Subcutaneous adipose tissue (tissue), 4 donors: ENCODE results near the gene UAP1L1. TPM values are rescaled to one million over a fixed set of nuclear protein-coding genes. Genes with fewer than 3 reads are reported as not detected.

ENCODE experiments used
- CTCF ChIP-seq: fragments of 450-650 bp; IDR thresholded peaks from one replicate; pipeline ENCODE4 v1.5.1; 2016; ENCODE audit warnings: low read depth, mild to moderate bottlenecking, control low read depth, antibody characterized with exemption, moderate library complexity
- total RNA-seq, 4 donors: library from RNA; depleted of rRNA; stranded (reverse); fragments of >200 nt; gene quantifications; one replicate each; pipeline ENCODE4 v1.1.0, GENCODE V29; 2016

The UAP1L1 gene
- total RNA-seq, 4 donors from 2014 or later: 6.7 to 14.8 (median 11.2) TPM

- TF ChIP-seq CTCF: no peak
Measured at GRCh38 chr9:137110147-137110910, 33.0 kb downstream of the UAP1L1 start.

GRCh38 chr9:137110911-137111787 is 33.8 kb downstream of the UAP1L1 start:
- TF ChIP-seq CTCF: no peak

- no peak for TF ChIP-seq CTCF
Measured at GRCh38 chr9:137111788-137112563, 34.7 kb downstream of the UAP1L1 start.

- no peak for TF ChIP-seq CTCF
Measured at GRCh38 chr9:137112564-137113384, 35.5 kb downstream of the UAP1L1 start.

- TF ChIP-seq CTCF: no peak
Measured at GRCh38 chr9:137113385-137114159, 36.3 kb downstream of the UAP1L1 start.

- no peak for TF ChIP-seq CTCF
Measured at GRCh38 chr9:137114220-137114612, 36.9 kb downstream of the UAP1L1 start.
